ENCODE results near the gene CD300H. TPM values are rescaled to one million over a fixed set of nuclear protein-coding genes. Genes with fewer than 3 reads are reported as not detected.
A peak's percentile ranks its signal among the peaks of the same experiment; 100 is the strongest.

Gene CD300H
- total RNA-seq, 4 donors from 2014 or later: not detected

GRCh38 chr17:74531231-74531761, 36.0 kb downstream of the CD300H start, which contains the start of gene CD300LB:
Gene CD300LB, minus strand, starts transcription at chr17:74531475. Its CDS starts 125 bp downstream, at chr17:74531350.
- Histone ChIP-seq H3K27ac (replicated peaks in 1 of 4) (no peak within 1 kb of the TSS), H3K4me1 (no peaks in the 10 kb centered on the region), H3K27me3 (peaks cover 0 to 14% (median 0%) of the 10 kb centered on the region in 4 donors), H3K9me3 (peaks cover 0 to 5% (median 2%) of the 10 kb centered on the region in 4 donors), H3K4me3 (peak within 1 kb of the TSS in 1 of 4 donors; percentile 24), H3K36me3 (no peaks in the 10 kb centered on the region)
- DNase-seq (ENCODE audit: extremely low spot score): no peak
- 65% methylated on average over 10 of the region's 10 CpGs for WGBS
- intact Hi-C loops (cut with DNase I): loop anchor here (10.0 kb wide), 1 partner anchor 56 kb away; no protein-coding TSS in a partner anchor
- TF ChIP-seq EP300 (IDR thresholded peaks at IDR 0.05): no peak
- TF ChIP-seq POLR2AphosphoS5 (IDR thresholded peaks at IDR 0.05): no peak
- TF ChIP-seq CTCF (IDR thresholded peaks at IDR 0.05): no peak
- TF ChIP-seq POLR2A (IDR thresholded peaks at IDR 0.05; ENCODE audit: low read depth): no peak

GRCh38 chr17:74530831-74531150, 36.5 kb downstream of the CD300H start:
- TF ChIP-seq CTCF (IDR thresholded peaks at IDR 0.05): no peak
- no peak for TF ChIP-seq EP300 (IDR thresholded peaks at IDR 0.05)
- TF ChIP-seq POLR2AphosphoS5 (IDR thresholded peaks at IDR 0.05): no peak
- no peak for TF ChIP-seq POLR2A (IDR thresholded peaks at IDR 0.05; ENCODE audit: low read depth)
- Histone ChIP-seq H3K27ac (replicated peaks in 1 of 4) (no peak overlapping the region), H3K27me3 (peaks cover 0 to 14% (median 0%) of the 10 kb centered on the region in 4 donors), H3K36me3 (no peaks in the 10 kb centered on the region), H3K4me1 (no peaks in the 10 kb centered on the region), H3K4me3 (no peak overlapping the region), H3K9me3 (peaks cover 0 to 5% (median under 1%) of the 10 kb centered on the region in 4 donors)
- intact Hi-C loops (cut with DNase I): loop anchor here (10.0 kb wide), 1 partner anchor 56 kb away; no protein-coding TSS in a partner anchor
- DNase-seq (ENCODE audit: extremely low spot score): no peak
- WGBS: 68% methylated on average over 5 of the region's 5 CpGs

DNA sequence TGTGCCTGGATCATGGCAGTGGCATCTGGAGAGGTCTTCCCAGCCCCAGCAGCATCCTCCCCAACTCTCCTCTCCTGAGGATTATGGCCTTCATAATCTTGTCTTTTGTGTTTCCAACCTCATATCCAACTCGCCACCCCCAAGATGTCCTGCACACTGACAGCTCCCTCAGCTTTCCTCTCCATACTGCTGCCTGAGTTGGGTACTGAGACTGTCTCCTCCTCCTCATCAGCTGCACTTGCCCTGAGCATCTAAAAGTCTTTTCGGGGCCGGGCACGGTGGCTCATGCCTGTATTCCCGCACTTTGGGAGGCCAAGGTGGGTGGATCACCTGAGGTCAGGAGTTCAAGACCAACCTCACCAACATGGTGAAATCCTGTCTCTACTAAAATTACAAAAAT, 38.1 kb downstream of the CD300H start:
- Histone ChIP-seq H3K27ac (replicated peaks in 1 of 4) (no peak overlapping the region), H3K36me3 (no peaks in the 10 kb centered on the region), H3K27me3 (peaks cover 0 to 22% (median 0%) of the 10 kb centered on the region in 4 donors), H3K4me1 (no peaks in the 10 kb centered on the region), H3K4me3 (no peak overlapping the region), H3K9me3 (no peaks in the 10 kb centered on the region)
- 93% methylated on average over 5 of the region's 5 CpGs for WGBS
- TF ChIP-seq EP300 (IDR thresholded peaks at IDR 0.05) (no peak), CTCF (IDR thresholded peaks at IDR 0.05) (no peak), POLR2AphosphoS5 (IDR thresholded peaks at IDR 0.05) (no peak), POLR2A (IDR thresholded peaks at IDR 0.05; ENCODE audit: low read depth) (no peak)
- DNase-seq (ENCODE audit: extremely low spot score): peak; percentile 77
- intact Hi-C loops (cut with DNase I): no loop called here

- no peaks in the 10 kb centered on the region for H3K36me3 ChIP-seq
- no peak overlapping the region for H3K4me3 ChIP-seq
- 79% methylated on average over 6 of the region's 8 CpGs for WGBS
- DNase-seq (ENCODE audit: extremely low spot score): peak; percentile 83
- intact Hi-C loops (cut with DNase I): no loop called here
- no peaks in the 10 kb centered on the region for H3K4me1 ChIP-seq
- peaks cover 0 to 20% (median 0%) of the 10 kb centered on the region in 4 donors for H3K27me3 ChIP-seq
- no peak for TF ChIP-seq CTCF (IDR thresholded peaks at IDR 0.05)
- no peak for TF ChIP-seq EP300 (IDR thresholded peaks at IDR 0.05)
- peak in 1 of 2 donors; percentile 40 for TF ChIP-seq POLR2AphosphoS5 (IDR thresholded peaks at IDR 0.05)
- no peak for TF ChIP-seq POLR2A (IDR thresholded peaks at IDR 0.05; ENCODE audit: low read depth)
- peaks cover 0 to 2% (median 0%) of the 10 kb centered on the region in 4 donors for H3K9me3 ChIP-seq
- no peak overlapping the region for H3K27ac ChIP-seq (replicated peaks in 1 of 4)
These were observed 38.7 kb downstream of the CD300H start for GRCh38 chr17:74528491-74529199.
